Suprapubic skin (tissue), 4 donors: ENCODE measurements around the gene CPPED1. TPM values are rescaled to one million over a fixed set of nuclear protein-coding genes. Genes with fewer than 3 reads are reported as not detected.
"Not testable (repeated sequence)": the region's sequence is repeated elsewhere in the genome, so short reads cannot be mapped to it uniquely, and the experiment has no call there.

Source experiments
- DNase-seq, 2 donors: peaks; one replicate each; pipeline ENCODE4 v3.0.0-alpha.2; 2019; ENCODE audit warnings: low spot score in 2 of 2
- H3K27ac ChIP-seq: fragments of 200-600 bp; sonication (generic); one replicate; pipeline ENCODE4 v1.5.1; 2019
- H3K27me3 ChIP-seq: fragments of 200-600 bp; sonication (generic); one replicate; pipeline ENCODE4 v1.5.1; 2019
- H3K36me3 ChIP-seq: fragments of 200-600 bp; sonication (generic); one replicate; pipeline ENCODE4 v1.5.1; 2019
- H3K4me1 ChIP-seq: fragments of 200-600 bp; sonication (generic); one replicate; pipeline ENCODE4 v1.5.1; 2019
- H3K4me3 ChIP-seq: fragments of 200-600 bp; sonication (generic); one replicate; pipeline ENCODE4 v1.5.1; 2019; ENCODE audit warnings: mild to moderate bottlenecking
- H3K9me3 ChIP-seq: fragments of 200-600 bp; sonication (generic); one replicate; pipeline ENCODE4 v1.5.1; 2019
- EP300 ChIP-seq: sonication (generic); formaldehyde crosslinking; IDR thresholded peaks from one replicate; pipeline ENCODE4 v1.6.1; 2017; ENCODE audit warnings: antibody characterized with exemption
- POLR2A ChIP-seq, 2 donors: fragments of 450-650 bp; IDR thresholded peaks; one replicate each; pipeline ENCODE4 v1.6.1; 2017; ENCODE audit warnings: antibody characterized with exemption in 2 of 2, mild to moderate bottlenecking in 2 of 2, moderate library complexity in 2 of 2
- POLR2AphosphoS5 ChIP-seq, 3 donors: sonication (generic); formaldehyde crosslinking; IDR thresholded peaks; one replicate each; pipeline ENCODE4 v1.6.1; 2017; ENCODE audit warnings: antibody characterized with exemption in 3 of 3
- WGBS: methylation state at CpG from one replicate; pipeline ENCODE4 v1.1.5; 2018; 5-methylcytosine and 5-hydroxymethylcytosine counted together
- total RNA-seq, 4 donors: library from RNA; depleted of rRNA; stranded (reverse); fragments of >200 nt; gene quantifications; one replicate each; pipeline ENCODE4 v1.1.0, GENCODE V29; 2016
- TF ChIP-seq, protein P1 (sequence below), 2 donors: fragments of 200-600 bp in 1 of 2; fragments of 450-650 bp in 1 of 2; sonication (generic) in 1 of 2; IDR thresholded peaks; one replicate each; pipeline ENCODE4 v1.5.1; 2016 to 2019; ENCODE audit warnings: antibody characterized with exemption in 2 of 2, mild to moderate bottlenecking in 1 of 2, moderate library complexity in 1 of 2

Gene CPPED1
- total RNA-seq, 4 donors from 2014 or later: 8.7 to 13.3 (median 10.7) TPM

DNA sequence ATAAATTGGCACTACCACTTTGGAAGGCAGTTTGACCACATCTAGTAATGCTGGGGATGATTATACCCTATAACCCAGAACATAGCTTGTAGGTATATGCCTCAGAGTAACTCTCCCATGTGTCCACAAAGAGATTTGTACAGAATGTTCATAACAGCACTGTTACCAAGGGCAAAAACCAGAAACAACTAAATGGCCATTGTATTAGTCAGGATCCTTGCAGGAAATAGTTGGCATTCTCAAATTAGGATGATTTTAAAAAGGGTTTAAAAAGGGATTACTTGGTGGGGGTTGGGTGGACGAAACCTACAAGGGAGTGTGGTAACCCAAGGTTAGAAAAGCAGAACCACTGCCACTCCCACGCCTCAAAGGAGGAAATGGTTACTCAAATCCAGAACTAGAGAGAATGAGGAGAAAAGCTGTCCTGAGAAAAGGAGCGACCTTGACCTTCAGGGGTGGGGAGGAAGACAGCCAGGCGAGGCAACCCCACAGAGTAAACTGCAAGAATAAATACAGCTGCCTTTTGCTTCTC is 2.1 kb downstream of the CPPED1 start:
- no peak for DNase-seq
- Histone ChIP-seq H3K4me1 (peaks cover 22% of the 10 kb centered on the region), H3K27ac (peak overlapping the region; percentile 63), H3K36me3 (no peaks in the 10 kb centered on the region), H3K4me3 (no peak overlapping the region), H3K9me3 (no peaks in the 10 kb centered on the region), H3K27me3 (no peaks in the 10 kb centered on the region)
- 42% methylated on average over 4 of the region's 4 CpGs for WGBS
- no peak for TF ChIP-seq POLR2A (IDR thresholded peaks at IDR 0.05)
- TF ChIP-seq, protein P1, sequence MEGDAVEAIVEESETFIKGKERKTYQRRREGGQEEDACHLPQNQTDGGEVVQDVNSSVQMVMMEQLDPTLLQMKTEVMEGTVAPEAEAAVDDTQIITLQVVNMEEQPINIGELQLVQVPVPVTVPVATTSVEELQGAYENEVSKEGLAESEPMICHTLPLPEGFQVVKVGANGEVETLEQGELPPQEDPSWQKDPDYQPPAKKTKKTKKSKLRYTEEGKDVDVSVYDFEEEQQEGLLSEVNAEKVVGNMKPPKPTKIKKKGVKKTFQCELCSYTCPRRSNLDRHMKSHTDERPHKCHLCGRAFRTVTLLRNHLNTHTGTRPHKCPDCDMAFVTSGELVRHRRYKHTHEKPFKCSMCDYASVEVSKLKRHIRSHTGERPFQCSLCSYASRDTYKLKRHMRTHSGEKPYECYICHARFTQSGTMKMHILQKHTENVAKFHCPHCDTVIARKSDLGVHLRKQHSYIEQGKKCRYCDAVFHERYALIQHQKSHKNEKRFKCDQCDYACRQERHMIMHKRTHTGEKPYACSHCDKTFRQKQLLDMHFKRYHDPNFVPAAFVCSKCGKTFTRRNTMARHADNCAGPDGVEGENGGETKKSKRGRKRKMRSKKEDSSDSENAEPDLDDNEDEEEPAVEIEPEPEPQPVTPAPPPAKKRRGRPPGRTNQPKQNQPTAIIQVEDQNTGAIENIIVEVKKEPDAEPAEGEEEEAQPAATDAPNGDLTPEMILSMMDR (IDR thresholded peaks at IDR 0.05): no peak
- no peak for TF ChIP-seq EP300
- no peak for TF ChIP-seq POLR2AphosphoS5 (IDR thresholded peaks at IDR 0.05)

DNA sequence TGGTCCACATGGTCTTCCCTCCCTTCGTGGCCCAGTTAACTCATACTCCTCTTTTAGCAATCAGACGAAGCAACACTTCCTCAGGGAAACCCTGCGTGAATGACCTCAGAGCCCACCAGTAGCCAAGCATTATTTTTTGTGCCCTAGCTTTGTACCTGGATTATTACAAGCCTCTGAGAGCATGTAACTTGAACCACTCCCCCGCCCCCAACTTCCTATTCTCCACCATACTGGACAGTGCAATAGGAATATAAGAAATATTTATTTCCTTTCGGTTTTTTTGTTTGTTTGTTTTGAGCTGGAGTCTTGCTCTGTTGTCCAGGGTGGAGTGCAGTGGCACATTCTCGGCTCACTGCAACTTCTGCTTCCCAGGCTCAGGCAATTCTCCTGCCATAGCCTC is 2.9 kb downstream of the CPPED1 start:
- no peak for TF ChIP-seq EP300
- no peak for TF ChIP-seq POLR2AphosphoS5 (IDR thresholded peaks at IDR 0.05)
- TF ChIP-seq POLR2A (IDR thresholded peaks at IDR 0.05): no peak
- TF ChIP-seq, protein P1 (IDR thresholded peaks at IDR 0.05): no peak
- 72% methylated on average over 6 of the region's 6 CpGs for WGBS
- peak overlapping the region; percentile 35 for H3K27ac ChIP-seq

DNA sequence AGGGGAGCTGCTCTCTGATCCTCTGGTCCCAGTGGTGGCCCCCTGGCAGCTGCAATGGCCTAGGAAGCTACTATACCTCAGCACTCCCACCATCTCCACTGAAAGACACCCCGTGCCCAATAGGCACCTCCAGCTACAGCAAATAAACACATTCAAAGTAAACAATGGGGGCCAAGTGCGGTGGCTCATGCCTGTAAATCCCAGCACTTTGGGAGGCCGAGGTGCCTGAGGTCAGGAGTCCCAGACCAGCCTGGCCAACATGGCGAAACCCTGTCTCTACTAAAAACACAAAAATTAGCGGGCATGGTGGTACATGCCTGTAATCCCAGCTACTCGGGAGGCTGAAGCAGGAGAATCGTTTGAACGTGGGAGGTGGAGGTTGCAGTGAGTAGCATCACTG is 3.7 kb downstream of the CPPED1 start:
- not testable (repeated sequence) for H3K27me3 ChIP-seq, H3K9me3 ChIP-seq, DNase-seq, H3K4me3 ChIP-seq, H3K27ac ChIP-seq, H3K36me3 ChIP-seq
- 87% methylated on average over 8 of the region's 8 CpGs for WGBS
- peaks cover 22% of the 10 kb centered on the region for H3K4me1 ChIP-seq

More for the DNA sequence above, 2.9 kb downstream of the CPPED1 start:
- peaks cover 22% of the 10 kb centered on the region for H3K4me1 ChIP-seq
- H3K36me3 ChIP-seq: no peaks in the 10 kb centered on the region
- no peak for DNase-seq
- no peak overlapping the region for H3K4me3 ChIP-seq
- no peaks in the 10 kb centered on the region for H3K27me3 ChIP-seq
- no peaks in the 10 kb centered on the region for H3K9me3 ChIP-seq

DNA sequence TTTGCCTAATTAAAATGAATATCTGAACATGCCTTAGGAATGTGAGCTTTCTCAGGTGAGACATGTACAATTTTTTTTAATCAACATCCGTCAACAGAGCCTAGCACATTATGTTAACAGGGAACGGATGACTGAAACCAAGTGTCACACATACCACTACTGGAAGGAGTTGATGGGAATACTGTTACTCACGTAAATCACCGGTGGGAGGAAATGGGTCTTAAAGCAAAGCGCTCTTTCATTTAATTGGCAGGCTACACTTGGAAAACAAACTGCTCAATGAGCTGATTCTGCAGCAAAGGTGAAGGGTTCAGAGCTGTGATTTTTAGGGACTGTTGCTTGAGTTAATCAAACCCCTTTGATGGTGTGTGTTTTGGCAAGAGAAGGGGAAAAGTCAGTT is 4.8 kb downstream of the CPPED1 start:
- H3K9me3 ChIP-seq: no peaks in the 10 kb centered on the region
- TF ChIP-seq EP300: no peak
- no peak for TF ChIP-seq POLR2A (IDR thresholded peaks at IDR 0.05)
- no peak for TF ChIP-seq POLR2AphosphoS5 (IDR thresholded peaks at IDR 0.05)
- TF ChIP-seq, protein P1 (IDR thresholded peaks at IDR 0.05): no peak
- H3K27ac ChIP-seq: no peak overlapping the region
- WGBS: 63% methylated on average over 5 of the region's 5 CpGs
- no peaks in the 10 kb centered on the region for H3K36me3 ChIP-seq
- DNase-seq: no peak
- H3K4me1 ChIP-seq: peaks cover 22% of the 10 kb centered on the region
- H3K4me3 ChIP-seq: no peak overlapping the region
- no peaks in the 10 kb centered on the region for H3K27me3 ChIP-seq

DNA sequence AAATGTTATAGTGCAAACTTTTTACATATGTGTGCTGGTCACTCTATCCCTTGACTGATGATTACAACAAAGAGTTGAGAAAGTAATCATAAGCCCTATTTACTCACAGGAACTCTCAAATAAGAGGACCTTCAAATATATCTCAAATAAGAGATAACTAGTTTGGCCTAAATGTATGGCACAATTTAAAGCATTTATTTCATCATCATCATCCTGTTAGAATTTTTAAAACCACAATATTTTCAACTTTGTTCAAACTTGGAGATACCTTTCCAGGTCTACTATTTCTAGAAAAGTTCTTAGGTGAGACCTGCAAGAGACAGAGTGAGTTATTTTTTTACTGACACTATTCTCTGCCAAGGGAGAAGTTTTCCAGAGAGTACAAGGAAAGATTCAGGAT is 5.5 kb downstream of the CPPED1 start:
- Histone ChIP-seq H3K27ac (no peak overlapping the region), H3K9me3 (no peaks in the 10 kb centered on the region), H3K4me3 (no peak overlapping the region), H3K27me3 (no peaks in the 10 kb centered on the region), H3K36me3 (no peaks in the 10 kb centered on the region), H3K4me1 (peaks cover 22% of the 10 kb centered on the region)
- TF ChIP-seq POLR2A (IDR thresholded peaks at IDR 0.05) (no peak), EP300 (no peak), POLR2AphosphoS5 (IDR thresholded peaks at IDR 0.05) (no peak)
- DNase-seq: no peak

DNA sequence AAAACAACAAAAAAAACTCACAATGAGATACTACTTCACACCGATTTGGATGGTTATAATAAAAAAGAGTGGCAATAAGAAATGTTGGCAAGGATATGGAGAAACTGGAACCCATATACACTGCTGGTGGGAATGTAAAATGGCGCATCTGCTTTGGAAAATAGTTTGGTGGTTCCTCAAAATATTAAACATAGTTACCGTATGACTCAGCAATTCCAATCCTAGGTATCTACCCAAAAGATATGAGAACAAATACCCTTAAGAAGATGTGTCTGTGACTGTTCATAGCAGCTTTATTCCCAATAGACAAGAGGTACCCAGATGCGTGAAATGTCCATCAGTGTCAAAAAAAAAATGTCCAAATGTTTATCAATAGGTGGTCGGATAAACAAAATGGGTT is 7.2 kb downstream of the CPPED1 start:
- H3K4me1 ChIP-seq: peaks cover 5% of the 10 kb centered on the region
- no peaks in the 10 kb centered on the region for H3K36me3 ChIP-seq
- no peak for TF ChIP-seq POLR2A (IDR thresholded peaks at IDR 0.05)
- TF ChIP-seq EP300: no peak
- TF ChIP-seq POLR2AphosphoS5 (IDR thresholded peaks at IDR 0.05): no peak
- TF ChIP-seq, protein P1 (IDR thresholded peaks at IDR 0.05): no peak
- WGBS: 97% methylated on average over 5 of the region's 5 CpGs
- H3K27me3 ChIP-seq: no peaks in the 10 kb centered on the region
- no peaks in the 10 kb centered on the region for H3K9me3 ChIP-seq
- no peak overlapping the region for H3K27ac ChIP-seq
- no peak overlapping the region for H3K4me3 ChIP-seq
- DNase-seq: no peak
